Body of pancreas (tissue), 4 donors: ENCODE data around the gene PNPLA6. TPM values are rescaled to one million over a fixed set of nuclear protein-coding genes. Genes with fewer than 3 reads are reported as not detected.
A peak's percentile ranks its signal among the peaks of the same experiment; 100 is the strongest.

Experiments used
- ATAC-seq: fragments of 150-250 bp; one replicate; pipeline ENCODE4 v1.9.1; 2016
- DNase-seq, 4 donors: peaks; one replicate each; pipeline ENCODE4 v3.0.0-alpha.2; 2019
- H3K27ac ChIP-seq, 4 donors: fragments of 200-600 bp; sonication (generic); 1 replicate in 3 of 4; 2 replicates in 1 of 4; pipeline versions ENCODE4 v1.5.1 to v1.6.1; 2016 to 2019; ENCODE audit warnings: mild to moderate bottlenecking in 1 of 4, mixed read lengths in 1 of 4, moderate library complexity in 1 of 4
- H3K27me3 ChIP-seq, 2 donors: fragments of 200-600 bp; sonication (generic); one replicate each; pipeline ENCODE4 v1.6.0; 2016; ENCODE audit warnings: mild to moderate bottlenecking in 1 of 2
- H3K36me3 ChIP-seq, 2 donors: fragments of 200-600 bp; sonication (generic); replicated peaks in 1 of 2; 2 replicates each; pipeline ENCODE4 v1.5.1; 2016; ENCODE audit warnings: low read depth in 2 of 2; ENCODE audit not compliant: insufficient read depth in 1 of 2
- H3K4me1 ChIP-seq: fragments of 200-600 bp; sonication (generic); one replicate; pipeline ENCODE4 v1.6.0; 2016
- H3K4me3 ChIP-seq, 2 donors: fragments of 200-600 bp; sonication (generic); 1 replicate in 1 of 2; 2 replicates in 1 of 2; pipeline ENCODE4 v1.5.1; 2016 to 2019
- H3K9me3 ChIP-seq, 3 donors: fragments of 200-600 bp; sonication (generic); 1 replicate in 2 of 3; 2 replicates in 1 of 3; pipeline ENCODE4 v1.5.1; 2016
- CTCF ChIP-seq, 7 experiments: fragments of 450-650 bp in 4 of 7; fragments of 200-600 bp in 3 of 7; sonication (generic) in 3 of 7; IDR thresholded peaks; one replicate each; pipeline ENCODE4 v1.5.1; 2016 to 2019; ENCODE audit warnings: antibody characterized with exemption in 7 of 7
- POLR2A ChIP-seq, 3 donors: fragments of 450-650 bp; IDR thresholded peaks; one replicate each; pipeline ENCODE4 v1.6.1; 2016; ENCODE audit warnings: antibody characterized with exemption in 3 of 3, mild to moderate bottlenecking in 2 of 3
- WGBS, 2 donors: methylation state at CpG; one replicate each; pipeline ENCODE4 v1.1.5; 2017; 5-methylcytosine and 5-hydroxymethylcytosine counted together
- intact Hi-C: fragments of 100-400 bp; cut with DNase I; formaldehyde crosslinking; loops from one replicate; pipeline ENCODE4 v1.15.1; 2023
- total RNA-seq, 2 donors: library from RNA; depleted of rRNA; stranded (reverse); fragments of >200 nt; gene quantifications; one replicate each; pipeline ENCODE4 v1.1.0, GENCODE V29; 2016

The PNPLA6 gene
- total RNA-seq, 2 donors from 2014 or later = 43.8 to 52.1 TPM

- intact Hi-C loops = no loop called here
These were observed 29.7 kb upstream of the PNPLA6 start for GRCh38 chr19:7505682-7506384.

DNA sequence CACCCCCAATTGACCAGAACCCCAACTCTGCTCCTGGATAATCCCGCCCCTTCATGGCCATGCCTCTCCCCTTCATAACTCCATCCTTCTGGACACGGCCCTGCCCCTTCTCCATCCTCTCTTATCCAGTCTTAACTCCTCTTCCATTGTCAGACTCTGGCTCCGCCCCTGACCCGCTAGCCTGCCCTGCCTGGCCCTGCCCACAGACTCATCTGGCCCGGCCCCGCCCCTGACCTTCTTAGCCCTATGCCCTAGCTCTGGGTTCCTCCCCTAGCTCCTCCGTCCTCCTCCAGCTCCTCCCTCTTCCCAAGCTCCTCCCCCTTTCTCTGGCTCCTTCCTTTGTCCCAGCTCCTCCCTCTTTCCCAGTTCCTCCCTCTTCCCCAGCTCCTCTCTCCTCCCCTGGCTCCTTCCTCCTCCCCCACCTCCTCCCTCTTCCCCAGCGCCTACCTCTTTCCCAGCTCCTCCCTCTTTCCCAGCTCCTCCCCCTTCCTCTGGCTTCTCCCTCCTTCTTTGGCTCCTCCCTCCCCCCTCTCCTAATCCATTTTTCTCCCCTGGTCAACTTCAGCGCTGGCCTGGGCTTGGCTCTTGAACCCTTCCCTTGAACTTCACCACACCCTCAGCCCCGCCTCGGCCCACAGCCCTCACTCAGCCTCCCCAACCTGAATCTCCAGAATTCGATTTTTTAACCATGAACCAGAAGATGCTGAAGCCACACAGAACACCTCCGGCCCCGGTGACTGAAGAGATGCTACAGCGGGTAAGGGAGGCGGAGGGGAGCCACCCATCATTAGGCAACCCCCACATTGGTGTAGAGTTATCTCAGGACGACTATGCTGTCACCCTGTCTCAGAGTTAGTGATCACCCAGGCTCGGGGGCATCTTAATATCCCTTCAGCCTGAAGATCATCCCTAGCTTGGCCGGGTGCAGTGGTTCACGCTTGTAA is 28.9 kb upstream of the PNPLA6 start:
- intact Hi-C loops = no loop called here
- H3K36me3 ChIP-seq = no peaks in the 10 kb centered on the region
- TF ChIP-seq POLR2A (IDR thresholded peaks at IDR 0.05) (no peak), CTCF (IDR thresholded peaks at IDR 0.05) (no peak)
- no peak overlapping the region for H3K27ac ChIP-seq
- peaks cover 10% of the 10 kb centered on the region for H3K4me1 ChIP-seq
- ATAC-seq (peak; percentile 91), DNase-seq (peak; percentile 89 to 97 (median 93))
- whole genome bisulfite sequencing, 2 donors = 36 to 41% methylated on average over 16 to 20 of the region's 20 CpGs
- H3K4me3 ChIP-seq = no peak overlapping the region
- no peaks in the 10 kb centered on the region for H3K9me3 ChIP-seq
- no peaks in the 10 kb centered on the region for H3K27me3 ChIP-seq

More at GRCh38 chr19:7505682-7506384, 29.7 kb upstream of the PNPLA6 start:
- TF ChIP-seq POLR2A (IDR thresholded peaks at IDR 0.05) (no peak), CTCF (IDR thresholded peaks at IDR 0.05) (no peak)
- DNase-seq (peak in 2 of 4 donors; percentile 37 to 82), ATAC-seq (peak; percentile 66)
- 3 to 6% methylated on average over 14 to 33 of the region's 33 CpGs for WGBS, 2 donors
- Histone ChIP-seq H3K4me3 (no peak overlapping the region), H3K36me3 (no peaks in the 10 kb centered on the region), H3K4me1 (peaks cover 16% of the 10 kb centered on the region), H3K27me3 (no peaks in the 10 kb centered on the region), H3K27ac (no peak overlapping the region), H3K9me3 (no peaks in the 10 kb centered on the region)

GRCh38 chr19:7507884-7508283 is 27.6 kb upstream of the PNPLA6 start:
- Histone ChIP-seq H3K4me1 (peaks cover 10% of the 10 kb centered on the region), H3K36me3 (no peaks in the 10 kb centered on the region), H3K27me3 (no peaks in the 10 kb centered on the region), H3K27ac (no peak overlapping the region), H3K9me3 (no peaks in the 10 kb centered on the region), H3K4me3 (no peak overlapping the region)
- WGBS, 2 donors = 39 to 41% methylated on average over 11 of the region's 11 CpGs
- no peak for TF ChIP-seq POLR2A (IDR thresholded peaks at IDR 0.05)
- no peak for TF ChIP-seq CTCF (IDR thresholded peaks at IDR 0.05)
- intact Hi-C loops = no loop called here
- ATAC-seq = no peak
- DNase-seq = peak; percentile 63 to 77 (median 70)

- H3K27me3 ChIP-seq = no peaks in the 10 kb centered on the region
- 25 to 45% methylated on average over 3 of the region's 3 CpGs for WGBS, 2 donors
- H3K27ac ChIP-seq = no peak overlapping the region
- no peak for DNase-seq
- ATAC-seq = no peak
- H3K36me3 ChIP-seq = no peaks in the 10 kb centered on the region
- no peaks in the 10 kb centered on the region for H3K9me3 ChIP-seq
- no peak for TF ChIP-seq CTCF (IDR thresholded peaks at IDR 0.05)
- TF ChIP-seq POLR2A (IDR thresholded peaks at IDR 0.05) = no peak
- H3K4me1 ChIP-seq = peaks cover 10% of the 10 kb centered on the region
- no peak overlapping the region for H3K4me3 ChIP-seq
- intact Hi-C loops = no loop called here
These were observed 25.9 kb upstream of the PNPLA6 start for GRCh38 chr19:7509625-7510024.
